Stimulated activated CD4-positive, alpha-beta T cell treated with anti-CD3 and anti-CD28 coated beads, Interleukin-1b, Interleukin-23, amount 100 ng/mL, for 48 hours (primary cell): ENCODE data around the gene LRRTM2.
"Not testable (repeated sequence)": the region's sequence is repeated elsewhere in the genome, so short reads cannot be mapped to it uniquely, and the experiment has no call there.

Experiments
- DNase-seq: peaks from one replicate; pipeline ENCODE4 v3.0.0-alpha.2; 2020

Gene LRRTM2

DNA sequence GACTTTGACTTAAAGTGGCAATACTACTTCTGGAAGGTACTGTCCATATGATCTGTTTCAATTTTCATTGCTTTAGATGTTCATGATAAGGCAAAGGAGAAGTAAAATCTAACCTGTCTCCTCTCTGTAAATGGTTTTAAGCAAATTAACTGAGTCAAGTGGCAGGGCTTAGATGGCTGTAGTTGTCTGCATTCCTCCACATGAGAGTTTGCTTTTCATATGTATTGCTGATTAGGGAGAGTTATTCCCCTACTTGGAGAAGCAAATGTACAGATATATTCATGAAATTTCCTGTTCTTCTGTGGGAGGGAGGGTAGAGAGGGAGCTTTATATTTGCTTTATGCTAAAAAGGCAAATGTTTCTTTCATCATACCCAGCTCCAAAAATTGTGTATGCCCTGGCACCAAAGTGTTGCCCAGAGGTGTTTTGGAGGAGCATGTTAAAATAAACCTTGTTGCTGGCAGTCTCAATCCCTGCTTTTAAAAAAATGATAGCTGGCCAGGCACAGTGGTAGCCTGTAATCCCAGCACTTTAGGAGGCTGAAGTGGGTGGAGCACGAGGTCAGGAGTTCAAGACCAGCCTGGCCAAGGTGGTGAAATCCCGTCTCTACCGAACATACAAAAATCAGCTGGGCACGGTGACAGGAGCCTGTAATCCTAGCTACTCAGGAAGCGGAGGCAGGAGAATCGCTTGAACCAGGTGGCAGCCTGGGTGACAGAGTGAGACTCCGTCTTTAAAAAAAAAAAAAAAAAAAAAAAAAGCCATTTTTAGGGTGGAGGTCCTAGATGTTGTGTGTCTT is 3.5 kb upstream of the LRRTM2 start:
- DNase-seq = no peak

GRCh38 chr5:138876811-138877210 is 1.7 kb upstream of the LRRTM2 start:
- DNase-seq = no peak

DNA sequence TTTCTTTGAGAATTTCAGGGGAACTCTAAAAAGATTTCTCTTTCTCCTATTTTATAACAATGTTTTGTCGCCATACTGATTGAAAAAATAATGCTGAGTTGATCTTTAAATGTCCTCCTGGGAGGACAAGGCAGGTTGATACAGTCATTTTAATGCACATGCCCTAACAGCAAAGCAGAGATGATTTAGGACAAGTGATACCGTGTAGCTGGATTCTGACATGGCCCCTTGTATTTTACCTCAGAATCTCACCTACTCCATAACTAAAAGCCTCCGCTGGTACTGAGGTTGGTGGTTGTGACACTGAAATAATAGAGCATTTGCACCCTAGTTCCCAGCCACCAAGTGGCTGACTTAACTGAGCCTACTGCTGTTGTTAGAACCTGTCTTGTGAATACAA is 811 bp upstream of the LRRTM2 start:
- no peak for DNase-seq

- DNase-seq = no peak
These were observed 379 bp upstream of the LRRTM2 start for GRCh38 chr5:138875552-138875875.

DNA sequence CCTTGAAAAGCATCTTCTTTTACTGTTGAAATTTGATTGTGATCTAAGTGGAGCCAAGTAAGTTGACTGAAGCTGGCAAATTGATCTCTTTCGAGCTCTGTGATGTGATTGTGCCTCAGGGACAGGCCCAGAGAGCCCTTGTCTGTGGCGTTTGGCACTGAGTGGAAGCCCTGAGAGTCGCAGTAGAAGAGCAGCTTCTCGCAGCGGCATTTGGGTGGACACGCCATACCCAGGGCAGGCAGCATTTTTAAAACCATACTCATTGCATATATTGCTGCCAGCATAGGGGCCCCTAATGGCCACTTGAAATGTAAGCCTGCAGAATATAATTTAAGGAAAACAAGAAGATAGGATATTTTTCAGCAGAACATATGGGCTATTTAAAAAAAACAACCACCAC is 894 bp downstream of the LRRTM2 start:
- DNase-seq = no peak

GRCh38 chr5:138873466-138874221 is 1.5 kb downstream of the LRRTM2 start:
- DNase-seq = no peak

DNA sequence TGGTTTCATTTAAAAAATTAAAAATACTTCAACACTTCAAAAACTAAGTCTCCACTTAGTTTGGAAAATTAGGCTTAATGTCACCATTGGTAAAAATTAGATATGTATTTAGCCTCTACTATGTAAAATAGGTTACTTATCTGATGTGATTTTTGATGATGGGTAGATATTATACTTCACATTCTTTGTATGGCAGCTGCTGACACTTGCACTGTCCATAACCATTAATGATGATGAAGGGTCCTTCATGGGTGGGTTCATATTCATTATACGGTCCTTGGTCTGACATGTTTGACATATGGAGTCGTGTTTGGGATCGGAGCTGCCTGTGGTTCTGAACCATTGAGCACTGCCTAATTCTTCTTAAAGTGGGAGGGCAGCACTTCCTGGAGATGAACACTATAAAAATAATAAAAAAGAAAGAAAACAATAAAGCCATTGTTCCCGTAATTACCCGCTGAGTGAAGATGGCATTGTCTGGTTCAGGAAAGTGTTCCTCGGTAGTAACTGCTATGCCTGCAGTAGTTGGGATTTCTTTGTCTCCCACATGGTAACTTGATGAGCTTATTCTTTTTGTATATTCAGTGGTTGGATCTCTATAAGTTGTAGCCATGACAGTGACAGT is 2.2 kb downstream of the LRRTM2 start:
- DNase-seq = no peak

DNA sequence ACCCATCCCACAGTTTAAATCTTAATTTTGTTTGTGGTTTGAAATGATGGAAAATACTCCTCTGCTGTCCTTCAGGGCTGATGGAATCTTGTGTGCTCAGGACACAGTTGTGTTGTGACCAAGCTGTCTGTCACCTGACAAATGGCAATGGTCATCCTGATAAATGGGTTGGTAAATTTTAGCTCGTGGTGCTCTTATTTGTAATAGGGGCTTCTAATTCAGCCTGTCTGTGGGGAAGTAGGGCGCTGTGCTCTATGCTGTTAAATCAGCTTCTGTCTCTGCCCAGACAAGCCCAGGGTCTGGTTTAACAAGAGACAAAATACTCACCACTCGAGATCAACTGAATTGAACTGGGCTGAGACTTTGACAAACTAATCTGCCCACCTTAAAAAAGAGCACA is 4.5 kb downstream of the LRRTM2 start:
- no peak for DNase-seq

DNA sequence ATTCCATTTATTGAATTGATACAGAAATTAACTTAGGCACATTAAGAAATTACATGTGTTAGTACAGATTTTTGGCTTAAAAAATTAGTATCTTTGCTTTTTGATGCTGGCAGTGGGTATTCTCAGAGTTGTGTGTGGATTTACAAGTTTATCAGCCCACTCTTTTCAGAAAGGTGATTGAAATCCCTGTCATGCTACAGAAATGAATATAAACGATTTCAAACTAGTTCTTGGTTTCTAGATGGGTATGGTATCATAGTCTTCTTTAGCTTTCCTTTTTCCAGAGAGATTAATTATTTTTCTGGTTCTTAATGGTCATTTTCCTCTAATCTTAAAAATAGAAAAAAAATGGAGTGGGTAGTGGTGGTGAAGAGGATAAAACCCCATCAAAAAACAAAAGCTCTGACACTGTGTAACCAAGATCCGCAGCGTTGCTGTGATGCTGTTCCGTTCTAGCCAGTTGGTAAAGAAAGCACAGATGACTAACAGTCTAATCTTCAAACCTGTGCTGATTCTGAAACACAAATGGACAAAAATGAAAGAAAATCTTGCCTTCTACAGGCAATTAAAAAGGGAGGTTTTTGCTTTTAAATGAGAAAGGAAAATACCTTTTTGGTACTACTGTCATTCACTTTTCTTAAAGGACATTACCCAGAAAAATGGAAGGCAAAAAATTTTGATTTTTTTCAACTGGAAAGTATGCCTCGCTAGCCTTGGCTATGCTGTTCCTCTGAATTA is 5.2 kb downstream of the LRRTM2 start:
- DNase-seq = no peak

- no peak for DNase-seq
These were observed 6.1 kb downstream of the LRRTM2 start for GRCh38 chr5:138869038-138869437.

DNA sequence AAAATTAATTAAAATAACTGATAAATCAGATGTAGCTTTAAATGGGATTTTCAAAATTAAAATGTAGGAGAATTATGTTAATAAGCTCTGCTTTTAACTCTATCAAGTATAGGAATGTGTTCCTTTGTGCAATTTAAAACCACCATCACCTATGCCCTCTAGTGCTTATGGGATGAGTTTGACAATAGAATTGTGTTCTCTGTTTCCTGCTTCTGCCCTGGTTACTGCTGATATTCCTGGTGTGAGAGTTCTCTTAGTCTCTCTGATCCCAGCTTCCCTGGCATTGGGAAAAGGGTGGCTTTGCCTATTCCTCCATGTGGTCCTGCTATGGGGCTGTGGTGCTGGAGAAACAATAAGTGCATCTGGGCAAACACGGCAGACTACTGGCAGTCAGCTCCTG is 8.1 kb downstream of the LRRTM2 start:
- DNase-seq = no peak

DNA sequence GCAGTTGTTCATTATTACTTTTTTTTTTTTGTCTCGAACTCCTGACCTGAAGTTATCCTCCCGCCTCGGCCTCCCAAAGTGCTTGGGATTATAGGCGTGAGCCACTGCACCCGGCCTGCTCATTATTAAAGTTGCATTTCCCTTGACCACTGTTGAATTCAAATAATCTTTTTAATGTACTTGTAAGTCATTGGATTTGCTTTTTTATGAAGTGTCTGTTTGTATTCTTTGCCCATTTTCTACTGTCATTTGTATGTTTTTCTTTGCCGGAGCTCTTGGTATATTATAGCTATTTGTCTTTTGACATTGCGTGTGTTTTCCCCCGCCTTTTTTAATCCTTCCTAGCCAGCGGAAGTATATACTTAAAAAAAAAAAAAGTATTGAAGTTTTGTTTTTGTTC is 22.0 kb downstream of the LRRTM2 start:
- no peak for DNase-seq

DNA sequence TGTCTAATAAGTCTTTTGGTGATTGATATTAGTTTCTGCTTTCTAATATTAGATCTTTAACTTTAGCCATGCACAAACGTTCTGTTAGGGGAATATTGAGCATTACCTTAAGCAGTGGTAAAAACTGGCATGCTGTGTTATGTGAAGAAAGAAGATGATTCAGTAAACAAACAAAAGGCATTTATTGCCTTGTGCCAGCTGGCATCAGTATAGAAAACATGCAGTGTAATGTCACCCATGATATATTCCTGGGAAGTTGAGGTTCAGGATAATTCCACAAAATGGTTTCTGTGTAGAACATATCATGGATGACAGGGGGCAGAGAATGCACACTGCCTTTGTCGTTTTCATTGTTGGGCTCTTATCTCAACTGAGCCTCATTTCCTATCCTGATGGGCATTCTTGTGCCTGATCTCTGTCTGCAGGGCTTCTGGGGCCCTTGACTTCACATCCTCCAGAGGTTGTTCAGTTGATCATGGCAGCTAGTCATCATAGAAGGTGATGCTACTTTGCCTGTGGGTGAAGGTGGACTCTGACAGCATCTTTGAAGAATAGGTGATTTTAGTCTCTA is 24.2 kb downstream of the LRRTM2 start:
- no peak for DNase-seq

DNA sequence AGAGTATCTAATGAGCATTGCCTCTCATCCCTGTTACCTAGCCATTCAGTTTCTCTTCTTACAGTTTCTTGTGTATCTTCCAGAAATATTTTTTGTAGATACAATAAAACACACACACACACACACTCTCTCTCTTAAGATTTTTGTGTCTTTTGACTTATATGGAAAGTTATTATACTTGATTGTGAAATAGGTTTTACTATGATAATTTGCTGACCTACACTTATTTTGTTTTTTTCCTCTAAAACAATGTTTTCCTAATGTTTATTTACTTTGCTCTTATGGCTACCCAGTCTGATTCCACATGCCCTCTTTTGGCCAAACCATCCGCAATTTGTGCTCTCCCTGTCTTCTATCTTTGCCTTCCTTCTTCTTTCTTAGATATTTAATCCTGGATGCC is 25.3 kb downstream of the LRRTM2 start:
- DNase-seq = no peak

DNA sequence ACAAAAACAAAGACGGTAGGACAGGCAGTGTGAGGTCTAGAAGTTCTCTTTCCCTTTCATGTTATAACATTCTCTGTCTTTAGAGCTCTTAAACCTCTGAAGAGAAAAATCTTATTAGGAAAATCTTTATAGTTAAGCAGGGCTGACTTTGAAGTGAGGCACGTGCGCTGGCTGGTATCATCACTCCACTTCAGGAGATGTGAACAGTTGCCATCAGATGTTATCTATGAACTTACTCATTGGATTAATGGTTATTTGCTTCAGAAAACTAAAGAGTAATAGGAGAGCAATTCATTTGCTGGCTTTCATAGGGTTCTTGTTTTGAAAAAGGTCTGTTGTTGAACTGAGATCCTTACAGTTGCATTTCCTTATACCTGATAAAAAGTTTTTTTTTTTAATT is 25.7 kb downstream of the LRRTM2 start:
- no peak for DNase-seq

DNA sequence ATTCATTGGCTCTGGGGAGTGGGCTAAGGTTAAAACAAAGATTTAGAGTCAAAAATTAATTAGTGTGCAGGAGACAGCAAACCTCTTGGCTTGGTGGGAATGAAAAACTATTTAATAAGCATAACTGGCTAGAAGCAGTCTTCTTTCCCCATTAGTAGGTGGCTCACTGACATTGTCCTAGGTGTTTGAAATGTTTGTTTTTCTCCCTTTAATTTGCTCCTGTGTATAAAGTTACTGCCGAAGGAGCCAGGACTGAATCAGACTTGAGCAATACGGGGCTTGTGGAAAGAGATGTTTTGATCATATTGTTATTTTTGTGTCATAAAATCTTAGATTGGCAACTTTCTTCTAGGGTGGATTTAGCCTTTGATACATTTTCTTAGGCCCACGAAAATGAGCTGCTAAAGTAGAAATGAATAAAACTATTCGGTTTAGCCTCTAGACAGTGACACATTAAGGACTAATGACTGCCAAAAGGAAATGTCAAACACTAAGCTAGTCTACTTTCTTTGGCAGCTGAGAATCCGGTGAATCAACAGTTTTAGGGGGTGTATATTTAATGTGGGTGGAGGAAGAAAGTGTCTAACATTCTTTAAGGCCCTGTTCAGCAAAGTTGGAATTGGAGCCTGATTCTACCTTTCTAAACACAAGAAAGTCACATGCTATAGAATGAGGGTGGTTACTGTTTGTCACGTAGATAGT is 30.2 kb downstream of the LRRTM2 start:
- no peak for DNase-seq

DNA sequence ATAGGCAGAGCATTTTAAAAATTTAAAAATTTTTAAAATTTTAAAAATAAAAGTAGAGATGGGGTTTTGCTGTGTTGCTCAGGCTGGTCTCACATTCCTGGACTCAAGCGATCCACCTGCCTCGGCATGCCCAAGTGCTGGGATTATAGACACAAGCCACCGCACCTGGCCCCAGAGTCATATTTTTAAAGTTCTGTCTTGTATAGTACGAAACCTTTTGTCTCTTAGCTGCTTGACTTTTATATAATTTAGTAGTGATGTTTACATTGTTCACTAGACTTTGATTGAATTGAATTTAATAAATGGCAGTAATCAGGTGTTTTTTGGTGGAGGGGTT is 31.0 kb downstream of the LRRTM2 start:
- no peak for DNase-seq

DNA sequence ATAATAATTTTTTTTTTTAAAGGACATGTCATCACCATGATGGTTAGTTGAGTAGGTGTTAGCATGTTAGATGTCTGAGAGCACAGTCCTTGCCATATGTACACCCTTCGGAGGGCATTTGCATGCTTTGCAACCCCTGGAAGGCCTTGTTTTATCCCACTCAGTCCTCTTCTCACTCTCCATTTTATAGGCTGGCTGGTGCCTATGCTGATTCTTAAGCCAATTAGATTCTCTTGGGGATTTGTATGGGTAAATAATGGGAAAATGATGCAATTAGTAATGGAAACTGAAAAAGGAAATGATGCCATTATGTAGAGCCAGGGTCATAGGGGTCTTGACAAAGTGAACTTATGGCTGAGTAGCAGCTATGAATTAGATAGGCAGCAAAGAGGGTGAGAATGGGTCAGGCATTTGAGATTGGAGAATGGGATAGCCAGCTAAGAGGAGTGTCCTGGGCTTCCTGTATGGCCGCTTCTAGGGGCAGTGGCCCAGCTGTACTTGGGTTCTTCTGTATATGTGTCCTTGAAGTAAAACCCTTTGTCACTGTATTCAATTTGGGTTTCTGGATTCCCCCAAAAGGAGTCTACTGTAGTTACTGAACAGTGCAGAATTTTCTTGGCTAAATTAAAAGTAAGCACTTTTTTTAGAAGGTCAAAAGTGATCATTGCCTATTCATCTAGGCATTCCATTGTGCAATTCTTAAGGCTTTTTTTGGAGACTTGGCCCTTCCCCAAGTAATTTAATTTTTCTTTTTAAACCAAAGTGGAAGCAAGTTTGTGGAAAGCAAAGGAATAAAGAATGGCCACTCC is 31.6 kb downstream of the LRRTM2 start:
- no peak for DNase-seq

DNA sequence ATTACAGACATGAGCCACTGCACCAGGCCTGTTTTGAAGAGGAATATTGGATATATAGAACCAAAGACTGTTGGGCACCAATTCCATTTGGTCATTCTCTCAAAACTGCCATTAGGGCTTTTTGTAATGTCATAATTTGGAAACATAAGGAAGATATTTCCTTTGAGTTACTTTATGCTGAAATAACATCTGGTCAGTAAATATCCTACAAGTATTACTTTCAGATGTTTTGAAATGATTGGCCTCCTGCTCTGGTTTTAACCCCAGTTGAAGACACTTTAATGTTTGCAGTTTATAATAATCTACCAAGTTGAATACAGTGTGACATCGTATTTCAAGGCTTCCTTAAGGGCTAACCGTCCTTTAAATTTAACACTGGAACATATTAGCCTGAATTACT is 33.6 kb downstream of the LRRTM2 start:
- DNase-seq = no peak

DNA sequence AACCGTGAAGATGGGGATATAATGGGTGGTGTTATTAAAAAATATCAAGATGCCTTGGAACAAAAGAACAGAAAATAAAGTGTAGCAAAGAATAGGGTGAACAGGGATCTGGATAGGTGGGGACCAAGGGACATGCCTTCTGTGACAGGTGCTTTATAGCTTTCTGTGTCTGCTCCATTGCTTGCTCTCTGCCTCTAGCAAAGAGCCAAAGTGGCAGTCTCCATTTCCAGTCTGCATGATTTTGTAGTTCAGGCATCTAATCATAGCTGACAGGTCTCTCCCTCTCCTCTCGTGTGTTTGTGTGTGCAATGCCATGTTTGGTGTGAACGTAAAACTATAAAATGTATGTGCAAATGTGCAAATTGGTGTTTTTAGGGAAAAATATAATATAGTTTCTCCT is 35.0 kb downstream of the LRRTM2 start:
- DNase-seq = no peak

GRCh38 chr5:138837160-138837559 is 38.0 kb downstream of the LRRTM2 start:
- no peak for DNase-seq

DNA sequence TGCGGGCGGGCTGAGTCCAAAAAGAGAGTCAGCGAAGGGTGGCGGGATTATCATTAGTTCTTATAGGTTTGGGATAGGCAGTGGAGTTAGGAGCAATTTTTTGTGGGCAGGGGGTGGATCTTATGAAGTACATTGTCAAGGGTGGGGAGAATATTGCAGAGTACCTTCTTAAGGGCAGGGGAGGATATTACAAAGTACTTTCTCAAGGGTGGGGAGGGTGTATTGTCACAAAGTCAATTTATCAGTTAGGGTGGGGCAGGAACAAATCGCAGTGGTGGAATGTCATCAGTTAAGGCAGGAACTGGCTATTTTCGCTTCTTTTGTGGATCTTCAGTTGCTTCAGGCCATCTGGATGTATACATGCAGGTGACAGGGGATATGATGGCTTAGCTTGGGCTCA is 40.3 kb downstream of the LRRTM2 start:
- DNase-seq = not testable (repeated sequence)
